H9 (cell line): ENCODE data around the gene AFG1L. TPM values are rescaled to one million over a fixed set of nuclear protein-coding genes. Genes with fewer than 3 reads are reported as not detected.

Experiments
- DNase-seq: peaks from one replicate; pipeline ENCODE4 v3.0.0-alpha.2; 2017
- H2AFZ ChIP-seq: one replicate; pipeline ENCODE4 v1.6.1; 2013; ENCODE audit warnings: mild to moderate bottlenecking, low read length, control low read depth, moderate library complexity
- H2AK5ac ChIP-seq: 2 replicates; pipeline ENCODE4 v1.6.1; 2013; ENCODE audit warnings: low read length, control low read depth, mixed read lengths; ENCODE audit not compliant: insufficient read length
- H2BK120ac ChIP-seq: one replicate; pipeline ENCODE4 v1.6.1; 2013; ENCODE audit warnings: low read depth, mild to moderate bottlenecking, low read length, control low read depth, inconsistent platforms; ENCODE audit not compliant: poor library complexity, severe bottlenecking
- H2BK12ac ChIP-seq: 2 replicates; pipeline ENCODE4 v1.6.1; 2013; ENCODE audit warnings: low read length, control low read depth, mixed read lengths, low read depth; ENCODE audit not compliant: insufficient read length
- H2BK15ac ChIP-seq: 2 replicates; pipeline ENCODE4 v1.6.1; 2013; ENCODE audit warnings: low read depth, low read length, control low read depth
- H2BK20ac ChIP-seq: one replicate; pipeline ENCODE4 v1.6.1; 2013; ENCODE audit warnings: low read depth, mild to moderate bottlenecking, low read length, control low read depth, inconsistent platforms; ENCODE audit not compliant: poor library complexity, severe bottlenecking
- H2BK5ac ChIP-seq: 2 replicates; pipeline ENCODE4 v1.6.1; 2013; ENCODE audit warnings: low read length, control low read depth, mixed read lengths; ENCODE audit not compliant: insufficient read length
- H3K14ac ChIP-seq: 2 replicates; pipeline ENCODE4 v1.6.1; 2013; ENCODE audit warnings: low read length, control low read depth; ENCODE audit not compliant: insufficient read depth
- H3K18ac ChIP-seq: 2 replicates; pipeline ENCODE4 v1.6.1; 2013; ENCODE audit warnings: low read depth, mild to moderate bottlenecking, mixed read lengths, low read length, control low read depth; ENCODE audit not compliant: insufficient read length
- H3K23ac ChIP-seq: 2 replicates; pipeline ENCODE4 v1.6.1; 2013; ENCODE audit warnings: low read length, control low read depth, mixed read lengths, low read depth; ENCODE audit not compliant: insufficient read length
- H3K23me2 ChIP-seq: 2 replicates; pipeline ENCODE4 v1.6.1; 2013; ENCODE audit warnings: low read depth, mild to moderate bottlenecking, mixed read lengths, low read length, control low read depth; ENCODE audit not compliant: insufficient read length, poor library complexity, severe bottlenecking
- H3K27ac ChIP-seq: 2 replicates; pipeline ENCODE4 v1.5.1; 2013; ENCODE audit warnings: low read length, control low read depth, mixed read lengths, low read depth; ENCODE audit not compliant: insufficient read length
- H3K27me3 ChIP-seq: 2 replicates; pipeline ENCODE4 v1.6.1; 2013; ENCODE audit warnings: low read length, control low read depth, inconsistent platforms; ENCODE audit not compliant: insufficient read depth
- H3K4ac ChIP-seq: 2 replicates; pipeline ENCODE4 v1.6.1; 2013; ENCODE audit warnings: low read depth, mild to moderate bottlenecking, control low read depth, inconsistent platforms, low read length, moderate library complexity
- H3K4me1 ChIP-seq: 2 replicates; pipeline ENCODE4 v1.6.1; 2013; ENCODE audit warnings: low read length, control low read depth, inconsistent platforms; ENCODE audit not compliant: insufficient read depth
- H3K4me2 ChIP-seq: 2 replicates; pipeline ENCODE4 v1.6.1; 2013; ENCODE audit warnings: low read length, control low read depth, mixed read lengths; ENCODE audit not compliant: insufficient read length, insufficient read depth
- H3K56ac ChIP-seq: 2 replicates; pipeline ENCODE4 v1.6.1; 2013; ENCODE audit warnings: low read depth, mild to moderate bottlenecking, mixed read lengths, low read length, control low read depth; ENCODE audit not compliant: insufficient read length
- H3K79me1 ChIP-seq: 2 replicates; pipeline ENCODE4 v1.6.1; 2013; ENCODE audit warnings: low read depth, mild to moderate bottlenecking, moderate library complexity, low read length, control low read depth, inconsistent platforms; ENCODE audit not compliant: insufficient read depth, poor library complexity, severe bottlenecking
- H3K79me2 ChIP-seq: 2 replicates; pipeline ENCODE4 v1.6.1; 2013; ENCODE audit warnings: low read length, control low read depth, inconsistent platforms; ENCODE audit not compliant: insufficient read depth
- H3K9ac ChIP-seq: 2 replicates; pipeline ENCODE4 v1.6.1; 2013; ENCODE audit warnings: low read length, control low read depth, mixed read lengths; ENCODE audit not compliant: insufficient read length; ENCODE audit errors: extremely low read depth
- H3K9me3 ChIP-seq: one replicate; pipeline ENCODE4 v1.6.1; 2013; ENCODE audit warnings: low read depth, low read length, inconsistent platforms; ENCODE audit not compliant: control insufficient read depth
- H3T11ph ChIP-seq: one replicate; pipeline ENCODE4 v1.6.1; 2013; ENCODE audit warnings: mild to moderate bottlenecking, low read length, control low read depth, inconsistent platforms
- H4K20me1 ChIP-seq: one replicate; pipeline ENCODE4 v1.6.1; 2013; ENCODE audit not compliant: control insufficient read depth, insufficient read length, insufficient read depth
- H4K5ac ChIP-seq: 2 replicates; pipeline ENCODE4 v1.6.1; 2013; ENCODE audit warnings: low read depth, mild to moderate bottlenecking, mixed read lengths, low read length, control low read depth; ENCODE audit not compliant: insufficient read length
- H4K8ac ChIP-seq: replicated peaks from 2 replicates; pipeline ENCODE4 v1.6.1; 2013; ENCODE audit warnings: low read length, control low read depth, mixed read lengths, low read depth; ENCODE audit not compliant: insufficient read length
- H4K91ac ChIP-seq: 2 replicates; pipeline ENCODE4 v1.6.1; 2013; ENCODE audit warnings: low read depth, mild to moderate bottlenecking, moderate library complexity, mixed read lengths, low read length, control low read depth; ENCODE audit not compliant: insufficient read length
- H3K27ac Mint-ChIP-seq, 3 experiments: 2 replicates in 2 of 3; 3 replicates in 1 of 3; pipeline ENCODE4 v1.8.0; 2020 to 2021; ENCODE audit warnings: mixed read lengths in 3 of 3, mild to moderate bottlenecking in 1 of 3, moderate library complexity in 1 of 3
- H3K27me3 Mint-ChIP-seq: 2 replicates; pipeline ENCODE4 v1.8.0; 2021; ENCODE audit warnings: low read depth, mild to moderate bottlenecking, moderate library complexity, mixed read lengths
- H3K36me3 Mint-ChIP-seq, 3 experiments: 2 replicates in 2 of 3; 3 replicates in 1 of 3; pipeline ENCODE4 v1.8.0; 2020 to 2021; ENCODE audit warnings: low read depth in 3 of 3, mixed read lengths in 3 of 3; ENCODE audit not compliant: insufficient read depth in 1 of 3
- H3K4me1 Mint-ChIP-seq, 2 experiments: 2 replicates each; pipeline ENCODE4 v1.8.0; 2020; ENCODE audit warnings: mixed read lengths in 2 of 2
- H3K4me3 Mint-ChIP-seq, 2 experiments: 2 replicates in 1 of 2; 3 replicates in 1 of 2; pipeline ENCODE4 v1.8.0; 2020 to 2021; ENCODE audit warnings: mild to moderate bottlenecking in 2 of 2, mixed read lengths in 2 of 2, moderate library complexity in 1 of 2
- H3K9me3 Mint-ChIP-seq, 2 experiments: 2 replicates in 1 of 2; 3 replicates in 1 of 2; pipeline ENCODE4 v1.8.0; 2020; ENCODE audit warnings: mild to moderate bottlenecking in 2 of 2, mixed read lengths in 2 of 2, moderate library complexity in 1 of 2
- CTCF ChIP-seq: fragments of 200-600 bp; sonication (generic); conservative IDR thresholded peaks from 3 replicates; pipeline ENCODE4 v1.8.0; 2021; ENCODE audit warnings: antibody characterized with exemption, mild to moderate bottlenecking
- total RNA-seq: library from RNA; stranded (reverse); gene quantifications from 2 replicates; pipeline ENCODE4 v1.2.1, GENCODE V29; 2021

AFG1L gene
- total RNA-seq, 1 experiment from 2014 or later, result 4.7 TPM

GRCh38 chr6:108365478-108365877 lies 70.6 kb downstream of the AFG1L start:
- no peak overlapping the region for H4K91ac ChIP-seq

More at GRCh38 chr6:108365478-108365877, 70.6 kb downstream of the AFG1L start:
- H2BK20ac ChIP-seq, result no peak overlapping the region
- H3K18ac ChIP-seq, result no peak overlapping the region
- Mint-ChIP-seq H3K9me3 (no peaks in the 10 kb centered on the region), H3K27me3 (no peaks in the 10 kb centered on the region), H3K4me1 (peaks cover 3% of the 10 kb centered on the region in 2 experiments; a peak in 1 of 4 replicates), H3K4me3 (no peak overlapping the region), H3K27ac (no peak overlapping the region), H3K36me3 (no peaks in the 10 kb centered on the region)
- H3K27me3 ChIP-seq, result no peaks in the 10 kb centered on the region
- H2BK5ac ChIP-seq, result no peak overlapping the region
- H3K4ac ChIP-seq, result no peak overlapping the region
- TF ChIP-seq CTCF, result no peak
- no peaks in the 10 kb centered on the region for H3K9me3 ChIP-seq
- H3T11ph ChIP-seq, result no peak overlapping the region
- H2BK15ac ChIP-seq, result no peak overlapping the region
- H2BK12ac ChIP-seq, result no peak overlapping the region
- H3K56ac ChIP-seq, result no peak overlapping the region
- H4K8ac ChIP-seq, result no peak overlapping the region
- no peak overlapping the region for H3K27ac ChIP-seq
- H3K79me2 ChIP-seq, result no peaks in the 10 kb centered on the region
- H4K20me1 ChIP-seq, result no peaks in the 10 kb centered on the region
- no peak overlapping the region for H3K23ac ChIP-seq
- no peak overlapping the region for H4K5ac ChIP-seq
- H2BK120ac ChIP-seq, result no peak overlapping the region
- no peak overlapping the region for H3K9ac ChIP-seq
- no peak overlapping the region for H2AK5ac ChIP-seq
- no peaks in the 10 kb centered on the region for H3K23me2 ChIP-seq
- no peak overlapping the region for H3K14ac ChIP-seq
- no peak overlapping the region for H2AFZ ChIP-seq
- H3K79me1 ChIP-seq, result no peaks in the 10 kb centered on the region
- DNase-seq, result no peak
- H3K4me2 ChIP-seq, result no peak overlapping the region
- no peaks in the 10 kb centered on the region for H3K4me1 ChIP-seq
